GM21529 (cell line): Measurements from ENCODE around the gene MRGPRE.

Experiments used
- ATAC-seq: cut with Tn5 transposase; IDR thresholded peaks from one replicate; pipeline ENCODE4 v1.9.1; 2021; ENCODE audit not compliant: unreplicated experiment

Gene MRGPRE

GRCh38 chr11:3181725-3182461 lies 50.3 kb downstream of the MRGPRE start:
- no peak for ATAC-seq

DNA sequence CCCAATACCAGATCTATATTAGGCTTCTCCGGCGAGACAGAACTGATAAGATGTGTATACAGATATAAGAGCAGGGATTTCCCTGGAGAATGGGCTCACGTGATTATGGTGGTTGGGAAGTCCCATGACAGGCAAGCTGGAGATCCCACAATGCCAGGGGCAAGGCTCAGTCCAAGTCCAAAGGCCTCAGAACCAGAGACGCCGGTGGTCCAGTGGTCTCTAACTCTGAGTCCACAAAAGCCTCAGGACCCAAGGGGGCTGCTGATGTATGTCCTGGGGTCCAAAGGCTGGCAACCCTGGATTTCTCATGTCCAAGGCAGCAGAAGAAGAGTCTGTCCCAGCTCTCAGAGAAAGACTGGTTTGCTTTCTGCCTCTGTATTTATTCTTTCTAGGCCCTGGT lies 51.3 kb downstream of the MRGPRE start:
- ATAC-seq: no peak

GRCh38 chr11:3178349-3178748 lies 53.9 kb downstream of the MRGPRE start:
- ATAC-seq: no peak

GRCh38 chr11:3177931-3178330 lies 54.3 kb downstream of the MRGPRE start:
- ATAC-seq: no peak
